ENCODE measurements around the gene CBLN1.

GRCh38 chr16:49330562-49331201 is 49.0 kb upstream of the CBLN1 start:
- TF ChIP-seq CREB1 (IDR thresholded peaks at IDR 0.05; ENCODE audit: low read depth) = no peak
- TF ChIP-seq MAX (IDR thresholded peaks at IDR 0.05) = no peak
- TF ChIP-seq EGR1 (IDR thresholded peaks at IDR 0.05) = no peak
- TF ChIP-seq TCF12 (IDR thresholded peaks at IDR 0.05; ENCODE audit: low read depth) = no peak
- TF ChIP-seq, protein P1, sequence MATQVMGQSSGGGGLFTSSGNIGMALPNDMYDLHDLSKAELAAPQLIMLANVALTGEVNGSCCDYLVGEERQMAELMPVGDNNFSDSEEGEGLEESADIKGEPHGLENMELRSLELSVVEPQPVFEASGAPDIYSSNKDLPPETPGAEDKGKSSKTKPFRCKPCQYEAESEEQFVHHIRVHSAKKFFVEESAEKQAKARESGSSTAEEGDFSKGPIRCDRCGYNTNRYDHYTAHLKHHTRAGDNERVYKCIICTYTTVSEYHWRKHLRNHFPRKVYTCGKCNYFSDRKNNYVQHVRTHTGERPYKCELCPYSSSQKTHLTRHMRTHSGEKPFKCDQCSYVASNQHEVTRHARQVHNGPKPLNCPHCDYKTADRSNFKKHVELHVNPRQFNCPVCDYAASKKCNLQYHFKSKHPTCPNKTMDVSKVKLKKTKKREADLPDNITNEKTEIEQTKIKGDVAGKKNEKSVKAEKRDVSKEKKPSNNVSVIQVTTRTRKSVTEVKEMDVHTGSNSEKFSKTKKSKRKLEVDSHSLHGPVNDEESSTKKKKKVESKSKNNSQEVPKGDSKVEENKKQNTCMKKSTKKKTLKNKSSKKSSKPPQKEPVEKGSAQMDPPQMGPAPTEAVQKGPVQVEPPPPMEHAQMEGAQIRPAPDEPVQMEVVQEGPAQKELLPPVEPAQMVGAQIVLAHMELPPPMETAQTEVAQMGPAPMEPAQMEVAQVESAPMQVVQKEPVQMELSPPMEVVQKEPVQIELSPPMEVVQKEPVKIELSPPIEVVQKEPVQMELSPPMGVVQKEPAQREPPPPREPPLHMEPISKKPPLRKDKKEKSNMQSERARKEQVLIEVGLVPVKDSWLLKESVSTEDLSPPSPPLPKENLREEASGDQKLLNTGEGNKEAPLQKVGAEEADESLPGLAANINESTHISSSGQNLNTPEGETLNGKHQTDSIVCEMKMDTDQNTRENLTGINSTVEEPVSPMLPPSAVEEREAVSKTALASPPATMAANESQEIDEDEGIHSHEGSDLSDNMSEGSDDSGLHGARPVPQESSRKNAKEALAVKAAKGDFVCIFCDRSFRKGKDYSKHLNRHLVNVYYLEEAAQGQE (IDR thresholded peaks at IDR 0.05; ENCODE audit: low read depth) = no peak

Data from Ishikawa (cell line).